ENCODE results near the gene ELMO1.

Gene ELMO1

DNA sequence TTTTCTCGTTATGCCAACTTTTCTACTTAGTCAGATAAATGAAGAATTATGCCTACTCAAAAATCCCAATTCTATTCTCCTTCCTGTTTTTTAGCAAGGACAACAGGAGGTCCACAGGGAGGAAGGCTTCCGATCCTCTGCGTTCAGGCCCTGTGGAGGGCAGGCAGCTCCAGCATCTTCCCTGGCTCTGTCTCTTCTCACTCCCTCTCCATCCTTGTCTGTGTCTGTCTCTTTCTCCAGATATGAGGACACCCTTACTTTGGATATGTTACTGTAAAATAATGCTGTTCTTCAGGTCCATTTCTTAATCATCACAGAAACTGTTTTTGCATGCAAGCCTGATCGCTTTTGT lies 166.6 kb downstream of the ELMO1 start:
- Histone ChIP-seq H3K4me1 (ENCODE audit: insufficient read depth, poor library complexity, severe bottlenecking) (no peaks in the 10 kb centered on the region), H3K36me3 (ENCODE audit: low read depth) (no peaks in the 10 kb centered on the region), H3K27ac (ENCODE audit: poor library complexity, severe bottlenecking) (no peak overlapping the region), H3K27me3 (ENCODE audit: insufficient read depth, poor library complexity, severe bottlenecking) (no peaks in the 10 kb centered on the region), H3K4me3 (ENCODE audit: severe bottlenecking) (no peak overlapping the region), H3K9me3 (ENCODE audit: severe bottlenecking) (no peaks in the 10 kb centered on the region)
- no peak for DNase-seq (ENCODE audit: low spot score)
- TF ChIP-seq, protein P1, sequence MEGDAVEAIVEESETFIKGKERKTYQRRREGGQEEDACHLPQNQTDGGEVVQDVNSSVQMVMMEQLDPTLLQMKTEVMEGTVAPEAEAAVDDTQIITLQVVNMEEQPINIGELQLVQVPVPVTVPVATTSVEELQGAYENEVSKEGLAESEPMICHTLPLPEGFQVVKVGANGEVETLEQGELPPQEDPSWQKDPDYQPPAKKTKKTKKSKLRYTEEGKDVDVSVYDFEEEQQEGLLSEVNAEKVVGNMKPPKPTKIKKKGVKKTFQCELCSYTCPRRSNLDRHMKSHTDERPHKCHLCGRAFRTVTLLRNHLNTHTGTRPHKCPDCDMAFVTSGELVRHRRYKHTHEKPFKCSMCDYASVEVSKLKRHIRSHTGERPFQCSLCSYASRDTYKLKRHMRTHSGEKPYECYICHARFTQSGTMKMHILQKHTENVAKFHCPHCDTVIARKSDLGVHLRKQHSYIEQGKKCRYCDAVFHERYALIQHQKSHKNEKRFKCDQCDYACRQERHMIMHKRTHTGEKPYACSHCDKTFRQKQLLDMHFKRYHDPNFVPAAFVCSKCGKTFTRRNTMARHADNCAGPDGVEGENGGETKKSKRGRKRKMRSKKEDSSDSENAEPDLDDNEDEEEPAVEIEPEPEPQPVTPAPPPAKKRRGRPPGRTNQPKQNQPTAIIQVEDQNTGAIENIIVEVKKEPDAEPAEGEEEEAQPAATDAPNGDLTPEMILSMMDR (IDR thresholded peaks at IDR 0.05; ENCODE audit: poor library complexity, severe bottlenecking) = no peak
- ATAC-seq (ENCODE audit: low read depth) = no peak

DNA sequence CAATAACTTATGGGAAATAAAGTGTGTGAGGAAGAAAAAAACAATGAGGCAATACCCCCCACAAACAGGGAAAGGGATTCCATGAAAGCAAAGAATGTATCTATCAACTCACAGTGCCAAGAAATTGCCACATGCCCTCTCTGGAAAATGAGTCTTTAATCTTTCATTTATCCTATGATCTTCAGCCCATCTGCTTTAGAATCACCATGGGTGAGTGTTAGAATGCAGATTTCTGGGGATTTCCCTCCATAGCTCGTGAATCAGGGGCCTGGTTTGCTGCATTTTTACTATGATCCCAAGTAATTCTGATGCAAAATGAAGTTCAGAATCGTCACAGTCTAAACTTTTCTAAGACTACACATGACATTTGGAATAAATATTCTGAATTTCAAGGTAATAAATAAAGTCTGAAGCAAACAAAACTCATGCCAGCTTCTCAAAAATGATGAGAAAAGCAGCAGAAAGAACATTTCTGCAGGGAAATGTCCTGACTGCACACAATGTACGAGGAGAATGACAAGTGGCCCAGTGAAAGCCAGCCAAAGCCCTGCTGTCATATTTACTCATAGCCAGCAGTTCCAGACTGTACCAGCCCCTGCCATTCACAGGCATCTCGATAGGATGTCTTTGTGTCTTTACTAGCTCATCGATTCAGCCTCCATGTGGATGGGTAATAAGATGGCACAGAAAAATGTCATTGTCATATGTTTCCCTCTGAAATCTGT lies 167.1 kb downstream of the ELMO1 start:
- DNase-seq (ENCODE audit: low spot score) = no peak
- no peaks in the 10 kb centered on the region for H3K9me3 ChIP-seq (ENCODE audit: severe bottlenecking)
- H3K4me1 ChIP-seq (ENCODE audit: insufficient read depth, poor library complexity, severe bottlenecking) = no peaks in the 10 kb centered on the region
- TF ChIP-seq, protein P1 (IDR thresholded peaks at IDR 0.05; ENCODE audit: poor library complexity, severe bottlenecking) = no peak
- H3K27ac ChIP-seq (ENCODE audit: poor library complexity, severe bottlenecking) = no peak overlapping the region
- no peak for ATAC-seq (ENCODE audit: low read depth)
- no peaks in the 10 kb centered on the region for H3K36me3 ChIP-seq (ENCODE audit: low read depth)
- H3K27me3 ChIP-seq (ENCODE audit: insufficient read depth, poor library complexity, severe bottlenecking) = no peaks in the 10 kb centered on the region
- no peak overlapping the region for H3K4me3 ChIP-seq (ENCODE audit: severe bottlenecking)

- H3K4me3 ChIP-seq (ENCODE audit: severe bottlenecking) = no peak overlapping the region
- ATAC-seq (ENCODE audit: low read depth) = no peak
- no peak overlapping the region for H3K27ac ChIP-seq (ENCODE audit: poor library complexity, severe bottlenecking)
- TF ChIP-seq, protein P1 (IDR thresholded peaks at IDR 0.05; ENCODE audit: poor library complexity, severe bottlenecking) = no peak
- H3K27me3 ChIP-seq (ENCODE audit: insufficient read depth, poor library complexity, severe bottlenecking) = no peaks in the 10 kb centered on the region
- no peaks in the 10 kb centered on the region for H3K4me1 ChIP-seq (ENCODE audit: insufficient read depth, poor library complexity, severe bottlenecking)
- no peaks in the 10 kb centered on the region for H3K9me3 ChIP-seq (ENCODE audit: severe bottlenecking)
- H3K36me3 ChIP-seq (ENCODE audit: low read depth) = no peaks in the 10 kb centered on the region
- no peak for DNase-seq (ENCODE audit: low spot score)
Measured at GRCh38 chr7:37277513-37277912, 171.2 kb downstream of the ELMO1 start.

GRCh38 chr7:37275078-37275710 lies 173.5 kb downstream of the ELMO1 start:
- no peak for DNase-seq (ENCODE audit: low spot score)
- H3K4me1 ChIP-seq (ENCODE audit: insufficient read depth, poor library complexity, severe bottlenecking) = no peaks in the 10 kb centered on the region
- H3K4me3 ChIP-seq (ENCODE audit: severe bottlenecking) = no peak overlapping the region
- peak; percentile 35; the same call in 1 of the 3 replicates for ATAC-seq (ENCODE audit: low read depth)
- H3K27me3 ChIP-seq (ENCODE audit: insufficient read depth, poor library complexity, severe bottlenecking) = no peaks in the 10 kb centered on the region
- TF ChIP-seq, protein P1 (IDR thresholded peaks at IDR 0.05; ENCODE audit: poor library complexity, severe bottlenecking) = no peak
- no peaks in the 10 kb centered on the region for H3K9me3 ChIP-seq (ENCODE audit: severe bottlenecking)
- no peaks in the 10 kb centered on the region for H3K36me3 ChIP-seq (ENCODE audit: low read depth)
- no peak overlapping the region for H3K27ac ChIP-seq (ENCODE audit: poor library complexity, severe bottlenecking)

GRCh38 chr7:37273891-37274290 lies 174.8 kb downstream of the ELMO1 start:
- Histone ChIP-seq H3K4me1 (ENCODE audit: insufficient read depth, poor library complexity, severe bottlenecking) (no peaks in the 10 kb centered on the region), H3K9me3 (ENCODE audit: severe bottlenecking) (no peaks in the 10 kb centered on the region), H3K36me3 (ENCODE audit: low read depth) (no peaks in the 10 kb centered on the region), H3K27me3 (ENCODE audit: insufficient read depth, poor library complexity, severe bottlenecking) (no peaks in the 10 kb centered on the region), H3K4me3 (ENCODE audit: severe bottlenecking) (no peak overlapping the region), H3K27ac (ENCODE audit: poor library complexity, severe bottlenecking) (no peak overlapping the region)
- ATAC-seq (ENCODE audit: low read depth) = no peak
- TF ChIP-seq, protein P1 (IDR thresholded peaks at IDR 0.05; ENCODE audit: poor library complexity, severe bottlenecking) = no peak
- DNase-seq (ENCODE audit: low spot score) = no peak

Measured in RWPE2 (cell line).